Keratinocyte (primary cell): Measurements from ENCODE around the gene PCSK6. TPM values are rescaled to one million over a fixed set of nuclear protein-coding genes. Genes with fewer than 3 reads are reported as not detected.

Experiments used
- DNase-seq: peaks from one replicate; pipeline ENCODE4 v3.0.0-alpha.2; 2011; ENCODE audit warnings: low read depth, missing footprints, low spot score
- FAIRE-seq: peaks from 2 replicates; lab custom pipeline; 2011; peaks lifted over from hg19 to GRCh38; lab: Jason Lieb, UNC
- H2AFZ ChIP-seq: 2 replicates; pipeline ENCODE4 v1.6.0; 2012; ENCODE audit warnings: low read length, control low read depth, inconsistent platforms; ENCODE audit not compliant: control insufficient read depth
- H3K27ac ChIP-seq: 2 replicates; pipeline ENCODE4 v1.5.1; 2011; ENCODE audit warnings: low read length; ENCODE audit not compliant: control insufficient read depth, insufficient read depth
- H3K27me3 ChIP-seq: 3 replicates; pipeline ENCODE4 v1.6.0; 2011; ENCODE audit warnings: low read length; ENCODE audit not compliant: control insufficient read depth, insufficient read depth; ENCODE audit errors: extremely low read depth
- H3K36me3 ChIP-seq, 2 experiments: 2 replicates in 1 of 2; 3 replicates in 1 of 2; pipeline ENCODE4 v1.5.1; 2011; ENCODE audit warnings: low read length in 2 of 2, mild to moderate bottlenecking in 1 of 2; ENCODE audit not compliant: control insufficient read depth in 2 of 2, insufficient read depth in 2 of 2; ENCODE audit errors: extremely low read depth in 1 of 2
- H3K4me1 ChIP-seq: 3 replicates; pipeline ENCODE4 v1.5.1; 2011; ENCODE audit warnings: low read length; ENCODE audit not compliant: control insufficient read depth, insufficient read depth; ENCODE audit errors: extremely low read depth
- H3K4me2 ChIP-seq: 3 replicates; pipeline ENCODE4 v1.6.0; 2011; ENCODE audit warnings: low read depth, low read length; ENCODE audit not compliant: control insufficient read depth, insufficient read depth; ENCODE audit errors: extremely low read depth
- H3K4me3 ChIP-seq, 3 experiments: fragments of 200-600 bp in 1 of 3; sonication (generic) in 1 of 3; 2 replicates in 2 of 3; 3 replicates in 1 of 3; pipeline ENCODE4 v1.5.1; 2011 to 2016; ENCODE audit warnings: low read length in 3 of 3, mild to moderate bottlenecking in 3 of 3, control low read depth in 2 of 3, inconsistent platforms in 1 of 3, low read depth in 1 of 3, mixed read lengths in 1 of 3, mixed run types in 1 of 3, moderate library complexity in 1 of 3; ENCODE audit not compliant: control insufficient read depth in 2 of 3, insufficient read depth in 2 of 3; ENCODE audit errors: extremely low read depth in 1 of 3
- H3K79me2 ChIP-seq: 2 replicates; pipeline ENCODE4 v1.6.0; 2012; ENCODE audit warnings: low read length; ENCODE audit not compliant: control insufficient read depth, insufficient read depth
- H3K9ac ChIP-seq: 3 replicates; pipeline ENCODE4 v1.6.0; 2011; ENCODE audit warnings: low read length; ENCODE audit not compliant: control insufficient read depth, insufficient read depth; ENCODE audit errors: extremely low read depth
- H3K9me1 ChIP-seq: 3 replicates; pipeline ENCODE4 v1.6.0; 2011; ENCODE audit warnings: low read length; ENCODE audit not compliant: control insufficient read depth, insufficient read depth; ENCODE audit errors: extremely low read depth
- H3K9me3 ChIP-seq: 2 replicates; pipeline ENCODE4 v1.5.1; 2012; ENCODE audit warnings: low read depth, low read length; ENCODE audit not compliant: control insufficient read depth
- H4K20me1 ChIP-seq: 3 replicates; pipeline ENCODE4 v1.6.0; 2011; ENCODE audit warnings: low read length; ENCODE audit not compliant: control insufficient read depth, insufficient read depth; ENCODE audit errors: extremely low read depth
- EZH2 ChIP-seq: IDR thresholded peaks from one replicate; pipeline ENCODE4 v1.6.1; 2012; ENCODE audit warnings: inconsistent platforms, mild to moderate bottlenecking, low read length, moderate library complexity
- dilution Hi-C: fragments of 300-500 bp; cut with MboI; formaldehyde crosslinking; loops from one replicate; pipeline ENCODE4 v1.7.0; 2020; ENCODE audit warnings: low sequenced_read_pairs; ENCODE audit not compliant: extremely low pct_ligation_motif_present
- polyA plus RNA-seq, 5 experiments: library from polyadenylated mRNA; depleted of rRNA in 3 of 5; stranded (reverse) in 3 of 5; stranded (forward) in 1 of 5; unstranded in 1 of 5; fragments of >200 nt; gene quantifications; 1 replicate in 1 of 5; 2 replicates in 3 of 5; 3 replicates in 1 of 5; pipeline versions ENCODE4 v1.2.1 to v1.2.3, GENCODE V29; 2011 to 2012; ENCODE audit warnings: missing spikeins in 2 of 5, low read depth in 1 of 5, low replicate concordance in 1 of 5
- TF ChIP-seq, protein P1 (sequence below), 3 experiments: IDR thresholded peaks in 1 of 3; conservative IDR thresholded peaks in 1 of 3; optimal IDR thresholded peaks in 1 of 3; 2 replicates in 2 of 3; 3 replicates in 1 of 3; pipeline versions ENCODE3 to v1.5.1; 2011; ENCODE audit warnings: low read length in 3 of 3, mild to moderate bottlenecking in 3 of 3, moderate library complexity in 2 of 3, control low read depth in 1 of 3, inconsistent platforms in 1 of 3; ENCODE audit not compliant: insufficient read depth in 2 of 3; ENCODE audit errors: extremely low read depth in 1 of 3

PCSK6 gene
- polyA plus RNA-seq, 1 donor (not counting 4 experiments of a cell fraction or from before 2014, with no cell fraction given): 3.1 TPM

DNA sequence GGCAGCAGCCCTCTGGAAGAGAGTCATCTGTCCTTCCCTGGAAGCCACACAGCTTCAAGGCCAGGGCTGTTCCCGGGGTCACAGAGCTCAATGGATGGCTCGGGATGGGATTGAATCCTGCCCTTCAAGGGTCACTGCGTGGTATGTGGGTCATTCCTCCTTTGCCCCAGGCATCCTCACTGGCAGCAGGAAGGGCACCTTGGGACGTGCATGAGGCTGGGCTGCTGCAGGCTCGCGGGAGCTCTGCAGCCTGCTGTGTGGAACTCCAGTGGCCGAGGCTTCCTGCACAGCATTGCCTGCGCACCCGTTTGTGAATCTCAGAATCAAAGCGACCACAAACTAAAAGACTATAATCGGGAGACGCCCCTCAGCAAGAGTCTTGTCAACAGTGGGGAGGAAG is 60.7 kb downstream of the PCSK6 start:
- no peaks in the 10 kb centered on the region for H3K9me3 ChIP-seq
- H2AFZ ChIP-seq: no peak overlapping the region
- dilution Hi-C loops: no loop called here
- no peaks in the 10 kb centered on the region for H3K9me1 ChIP-seq
- no peak overlapping the region for H3K9ac ChIP-seq
- no peak overlapping the region for H3K4me2 ChIP-seq
- peaks cover 2% of the 10 kb centered on the region for H4K20me1 ChIP-seq
- DNase-seq (no peak), FAIRE-seq (no peak)
- H3K4me1 ChIP-seq: no peaks in the 10 kb centered on the region
- no peaks in the 10 kb centered on the region for H3K36me3 ChIP-seq
- H3K27me3 ChIP-seq: no peaks in the 10 kb centered on the region
- no peak overlapping the region for H3K4me3 ChIP-seq
- TF ChIP-seq EZH2: no peak
- TF ChIP-seq, protein P1, sequence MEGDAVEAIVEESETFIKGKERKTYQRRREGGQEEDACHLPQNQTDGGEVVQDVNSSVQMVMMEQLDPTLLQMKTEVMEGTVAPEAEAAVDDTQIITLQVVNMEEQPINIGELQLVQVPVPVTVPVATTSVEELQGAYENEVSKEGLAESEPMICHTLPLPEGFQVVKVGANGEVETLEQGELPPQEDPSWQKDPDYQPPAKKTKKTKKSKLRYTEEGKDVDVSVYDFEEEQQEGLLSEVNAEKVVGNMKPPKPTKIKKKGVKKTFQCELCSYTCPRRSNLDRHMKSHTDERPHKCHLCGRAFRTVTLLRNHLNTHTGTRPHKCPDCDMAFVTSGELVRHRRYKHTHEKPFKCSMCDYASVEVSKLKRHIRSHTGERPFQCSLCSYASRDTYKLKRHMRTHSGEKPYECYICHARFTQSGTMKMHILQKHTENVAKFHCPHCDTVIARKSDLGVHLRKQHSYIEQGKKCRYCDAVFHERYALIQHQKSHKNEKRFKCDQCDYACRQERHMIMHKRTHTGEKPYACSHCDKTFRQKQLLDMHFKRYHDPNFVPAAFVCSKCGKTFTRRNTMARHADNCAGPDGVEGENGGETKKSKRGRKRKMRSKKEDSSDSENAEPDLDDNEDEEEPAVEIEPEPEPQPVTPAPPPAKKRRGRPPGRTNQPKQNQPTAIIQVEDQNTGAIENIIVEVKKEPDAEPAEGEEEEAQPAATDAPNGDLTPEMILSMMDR (optimal IDR thresholded peaks at IDR 0.05 in 1 of 3, IDR thresholded peaks at IDR 0.05 in 1 of 3, conservative IDR thresholded peaks at IDR 0.05 in 1 of 3; ENCODE audit: extremely low read depth in 1 of 3, insufficient read depth in 2 of 3, low read length in 3 of 3): no peak
- no peaks in the 10 kb centered on the region for H3K79me2 ChIP-seq
- no peak overlapping the region for H3K27ac ChIP-seq

DNA sequence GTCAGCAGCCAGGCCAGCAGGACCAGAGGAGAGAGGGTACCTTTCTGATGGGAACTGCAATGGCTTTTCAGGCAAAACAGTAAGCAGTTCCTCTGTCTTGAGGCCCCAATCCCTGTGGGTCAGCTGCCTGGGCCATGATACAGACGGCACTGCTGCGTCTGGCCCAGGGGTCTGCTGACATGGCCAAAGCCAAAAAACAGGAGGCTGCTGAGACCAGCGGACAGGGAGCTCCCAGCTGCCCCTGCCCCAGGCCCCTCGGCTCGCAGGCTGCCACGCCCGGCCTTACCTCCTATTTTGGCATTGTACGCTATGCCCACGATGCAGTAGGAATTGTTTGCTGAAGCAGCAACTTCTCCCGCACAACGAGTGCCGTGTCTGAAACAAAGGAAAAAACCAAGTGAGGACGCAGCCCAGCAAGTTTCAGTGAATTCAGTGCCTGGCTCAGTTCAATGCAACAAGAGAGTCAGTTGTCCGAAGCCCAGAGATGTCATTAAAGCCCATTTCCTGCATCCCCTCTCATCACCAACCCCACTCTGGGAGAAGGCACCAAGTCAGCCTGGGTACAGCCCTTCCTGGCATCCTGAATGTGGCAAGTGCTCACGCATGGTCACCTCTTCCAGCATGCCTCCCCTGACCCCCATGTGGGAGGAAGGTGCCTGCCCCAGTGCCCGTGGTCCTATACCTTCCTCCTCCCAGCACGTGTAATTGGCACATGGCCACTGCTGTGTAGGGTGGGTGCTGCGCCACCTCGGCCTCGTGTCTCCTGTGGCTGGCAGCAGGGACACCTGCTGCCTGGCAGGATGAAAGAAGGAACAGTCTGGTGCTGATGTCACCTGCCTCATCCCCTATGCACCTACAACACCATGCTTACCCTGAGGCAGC is 61.7 kb downstream of the PCSK6 start:
- dilution Hi-C loops: no loop called here
- Histone ChIP-seq H4K20me1 (peaks cover 2% of the 10 kb centered on the region), H2AFZ (no peak overlapping the region), H3K9me3 (no peaks in the 10 kb centered on the region), H3K36me3 (no peaks in the 10 kb centered on the region), H3K79me2 (no peaks in the 10 kb centered on the region), H3K4me2 (no peak overlapping the region), H3K9ac (no peak overlapping the region), H3K9me1 (no peaks in the 10 kb centered on the region), H3K27me3 (no peaks in the 10 kb centered on the region), H3K27ac (no peak overlapping the region), H3K4me3 (no peak overlapping the region), H3K4me1 (no peaks in the 10 kb centered on the region)
- TF ChIP-seq EZH2: no peak
- TF ChIP-seq, protein P1 (optimal IDR thresholded peaks at IDR 0.05 in 1 of 3, IDR thresholded peaks at IDR 0.05 in 1 of 3, conservative IDR thresholded peaks at IDR 0.05 in 1 of 3; ENCODE audit: extremely low read depth in 1 of 3, insufficient read depth in 2 of 3, low read length in 3 of 3): no peak
- no peak for FAIRE-seq
- DNase-seq: no peak
